H1 (cell line): ENCODE measurements around the gene CNFN. TPM values are rescaled to one million over a fixed set of nuclear protein-coding genes. Genes with fewer than 3 reads are reported as not detected.

Source experiments
- CTCF ChIA-PET: fragments of 300-600 bp; sonication (Branson Sonifier 250); formaldehyde crosslinking; loops from one replicate; lab custom pipeline; 2021; ENCODE audit not compliant: partially characterized antibody; lab: Charles Lee
- POLR2A ChIA-PET: fragments of 300-600 bp; sonication (Branson Sonifier 250); formaldehyde crosslinking; loops from one replicate; lab custom pipeline; 2021; ENCODE audit warnings: inconsistent platforms; ENCODE audit not compliant: partially characterized antibody; lab: Charles Lee
- DNase-seq, 2 experiments: peaks; one replicate each; pipeline versions ENCODE4 v3.0.0 to v3.0.0-alpha.2; 2010 to 2022; ENCODE audit warnings: low spot score in 2 of 2, low read depth in 1 of 2, mixed read lengths in 1 of 2
- FAIRE-seq: peaks from 2 replicates; lab custom pipeline; 2011; peaks lifted over from hg19 to GRCh38; lab: Jason Lieb, UNC
- H2AFZ ChIP-seq: 2 replicates; pipeline ENCODE4 v1.8.1; 2012; ENCODE audit warnings: low read length, inconsistent platforms
- H2AK5ac ChIP-seq: 2 replicates; pipeline ENCODE4 v1.6.1; 2013; ENCODE audit warnings: low read depth, low read length
- H2BK120ac ChIP-seq: replicated peaks from 2 replicates; pipeline ENCODE3; 2013; ENCODE audit warnings: low read depth, low read length, inconsistent platforms
- H2BK12ac ChIP-seq: 2 replicates; pipeline ENCODE4 v1.6.1; 2013; ENCODE audit warnings: low read depth, low read length
- H2BK15ac ChIP-seq: 2 replicates; pipeline ENCODE4 v1.6.1; 2013; ENCODE audit warnings: low read length
- H2BK20ac ChIP-seq: 2 replicates; pipeline ENCODE4 v1.6.1; 2013; ENCODE audit warnings: low read length
- H2BK5ac ChIP-seq: 2 replicates; pipeline ENCODE4 v1.6.1; 2013; ENCODE audit warnings: low read depth, low read length
- H3K14ac ChIP-seq: 2 replicates; pipeline ENCODE4 v1.6.1; 2013; ENCODE audit warnings: inconsistent platforms; ENCODE audit not compliant: insufficient read length
- H3K18ac ChIP-seq: 2 replicates; pipeline ENCODE4 v1.6.1; 2013; ENCODE audit warnings: low read length; ENCODE audit errors: extremely low read depth
- H3K23ac ChIP-seq: 2 replicates; pipeline ENCODE4 v1.6.1; 2013; ENCODE audit warnings: inconsistent platforms; ENCODE audit not compliant: insufficient read length
- H3K23me2 ChIP-seq: 2 replicates; pipeline ENCODE4 v1.6.1; 2013; ENCODE audit warnings: low read depth, low read length
- H3K27ac ChIP-seq: 2 replicates; pipeline ENCODE4 v1.6.1; 2011; ENCODE audit warnings: low read depth, low read length, inconsistent platforms
- H3K27me3 ChIP-seq, 4 experiments: replicated peaks in 1 of 4; 1 replicate in 1 of 4; 2 replicates in 3 of 4; pipeline versions ENCODE4 v1.6.1 to v1.8.1; 2011 to 2013; ENCODE audit warnings: low read length in 3 of 4, mild to moderate bottlenecking in 3 of 4, inconsistent platforms in 2 of 4, mixed read lengths in 2 of 4, moderate library complexity in 1 of 4; ENCODE audit not compliant: control insufficient read depth in 3 of 4, insufficient read depth in 3 of 4; ENCODE audit errors: extremely low read depth in 1 of 4
- H3K36me3 ChIP-seq, 4 experiments: 2 replicates each; pipeline versions ENCODE4 v1.6.1 to v1.8.1; 2011 to 2013; ENCODE audit warnings: mild to moderate bottlenecking in 4 of 4, low read length in 3 of 4, moderate library complexity in 2 of 4, control low read depth in 1 of 4, inconsistent platforms in 1 of 4; ENCODE audit not compliant: insufficient read depth in 4 of 4, control insufficient read depth in 2 of 4
- H3K4ac ChIP-seq: replicated peaks from 2 replicates; pipeline ENCODE3; 2013; ENCODE audit warnings: low read length, low read depth, mixed read lengths, inconsistent platforms; ENCODE audit not compliant: insufficient read length
- H3K4me1 ChIP-seq, 4 experiments: replicated peaks in 1 of 4; 1 replicate in 1 of 4; 2 replicates in 3 of 4; pipeline versions ENCODE4 v1.6.1 to v1.8.1; 2011 to 2013; ENCODE audit warnings: low read length in 3 of 4, inconsistent platforms in 2 of 4, mixed read lengths in 1 of 4; ENCODE audit not compliant: insufficient read depth in 4 of 4, control insufficient read depth in 3 of 4
- H3K4me2 ChIP-seq, 2 experiments: 2 replicates each; pipeline versions ENCODE4 v1.6.1 to v1.8.1; 2011 to 2013; ENCODE audit warnings: low read depth in 2 of 2, low read length in 2 of 2, control low read depth in 1 of 2, inconsistent platforms in 1 of 2, mild to moderate bottlenecking in 1 of 2; ENCODE audit not compliant: insufficient read depth in 1 of 2
- H3K4me3 ChIP-seq, 4 experiments: fragments of 200-600, 300-600 bp in 1 of 4; sonication (generic), shearing (Covaris generic), sonication (Bioruptor Twin) in 1 of 4; 2 replicates each; pipeline versions ENCODE4 v1.5.1 to v1.8.1; 2011 to 2016; ENCODE audit warnings: low read length in 4 of 4, low read depth in 3 of 4, control low read depth in 2 of 4, inconsistent platforms in 2 of 4, mild to moderate bottlenecking in 2 of 4, mixed read lengths in 1 of 4, moderate library complexity in 1 of 4; ENCODE audit not compliant: insufficient read depth in 2 of 4; ENCODE audit errors: extremely low read depth in 1 of 4
- H3K56ac ChIP-seq: replicated peaks from 2 replicates; pipeline ENCODE3; 2013; ENCODE audit warnings: low read depth, mild to moderate bottlenecking, mixed read lengths, low read length, inconsistent platforms; ENCODE audit not compliant: insufficient read length
- H3K79me1 ChIP-seq: 2 replicates; pipeline ENCODE4 v1.6.1; 2013; ENCODE audit warnings: low read depth, low read length, control low read depth
- H3K79me2 ChIP-seq, 2 experiments: 2 replicates each; pipeline versions ENCODE4 v1.6.1 to v1.8.1; 2012 to 2013; ENCODE audit warnings: low read length in 2 of 2, mild to moderate bottlenecking in 2 of 2, inconsistent platforms in 1 of 2; ENCODE audit not compliant: insufficient read depth in 2 of 2, control insufficient read depth in 1 of 2
- H3K9ac ChIP-seq, 4 experiments: replicated peaks in 1 of 4; 1 replicate in 1 of 4; 2 replicates in 3 of 4; pipeline versions ENCODE4 v1.6.1 to v1.8.1; 2011 to 2013; ENCODE audit warnings: low read depth in 3 of 4, low read length in 3 of 4, control low read depth in 2 of 4, mild to moderate bottlenecking in 2 of 4, moderate library complexity in 2 of 4, inconsistent platforms in 1 of 4; ENCODE audit errors: extremely low read depth in 1 of 4
- H3K9me3 ChIP-seq, 2 experiments: 2 replicates each; pipeline versions ENCODE4 v1.6.1 to v1.8.1; 2012 to 2013; ENCODE audit warnings: mild to moderate bottlenecking in 2 of 2, moderate library complexity in 2 of 2, control low read depth in 1 of 2, inconsistent platforms in 1 of 2, low read depth in 1 of 2, low read length in 1 of 2, mixed read lengths in 1 of 2; ENCODE audit not compliant: insufficient read depth in 2 of 2
- H4K20me1 ChIP-seq, 2 experiments: replicated peaks in 1 of 2; 2 replicates each; pipeline versions ENCODE3 to v1.8.1; 2011 to 2013; ENCODE audit warnings: inconsistent platforms in 2 of 2, low read length in 2 of 2, mild to moderate bottlenecking in 1 of 2; ENCODE audit not compliant: insufficient read depth in 2 of 2, control insufficient read depth in 1 of 2
- H4K5ac ChIP-seq: 2 replicates; pipeline ENCODE4 v1.6.1; 2013; ENCODE audit warnings: low read length, low read depth, mixed read lengths, inconsistent platforms; ENCODE audit not compliant: insufficient read length
- H4K8ac ChIP-seq: 2 replicates; pipeline ENCODE4 v1.8.0; 2013; ENCODE audit warnings: mild to moderate bottlenecking, moderate library complexity, low read length, inconsistent platforms; ENCODE audit not compliant: insufficient read depth; ENCODE audit errors: extremely low read depth
- H4K91ac ChIP-seq: replicated peaks from 2 replicates; pipeline ENCODE3; 2013; ENCODE audit warnings: low read length, mixed read lengths, inconsistent platforms; ENCODE audit not compliant: insufficient read length
- CEBPB ChIP-seq: IDR thresholded peaks from 2 replicates; pipeline ENCODE4 v1.6.1; 2012; ENCODE audit warnings: low read depth, low read length
- CHD2 ChIP-seq: IDR thresholded peaks from 2 replicates; pipeline ENCODE4 v1.6.1; 2012; ENCODE audit warnings: low read length, improper control_type of control experiment
- CREB1 ChIP-seq: IDR thresholded peaks from 2 replicates; pipeline ENCODE4 v1.6.1; 2012; ENCODE audit warnings: inconsistent platforms
- EP300 ChIP-seq, 2 experiments: IDR thresholded peaks; 1 replicate in 1 of 2; 2 replicates in 1 of 2; pipeline ENCODE4 v1.6.1; 2011 to 2012; ENCODE audit warnings: low read depth in 2 of 2, low read length in 2 of 2, mild to moderate bottlenecking in 2 of 2, borderline replicate concordance in 1 of 2, inconsistent platforms in 1 of 2, moderate library complexity in 1 of 2
- HDAC6 ChIP-seq: IDR thresholded peaks from one replicate; pipeline ENCODE4 v1.7.1; 2012; ENCODE audit warnings: low read depth, mild to moderate bottlenecking, inconsistent platforms, low read length, moderate library complexity
- KDM5A ChIP-seq: fragments of 200-600 bp; IDR thresholded peaks from 2 replicates; pipeline ENCODE4 v1.7.1; 2012; ENCODE audit warnings: mild to moderate bottlenecking, low read length, inconsistent platforms, mixed read lengths
- NANOG ChIP-seq: IDR thresholded peaks from 2 replicates; pipeline ENCODE4 v1.6.1; 2011; ENCODE audit warnings: low read length, low read depth, mild to moderate bottlenecking, inconsistent platforms; ENCODE audit not compliant: insufficient read depth, poor library complexity, severe bottlenecking
- RAD21 ChIP-seq, 2 experiments: IDR thresholded peaks in 1 of 2; conservative IDR thresholded peaks in 1 of 2; 2 replicates each; pipeline ENCODE4 v1.6.1; 2011; ENCODE audit warnings: low read depth in 2 of 2, low read length in 2 of 2, improper control_type of control experiment in 1 of 2, inconsistent platforms in 1 of 2, mild to moderate bottlenecking in 1 of 2, moderate library complexity in 1 of 2
- RFX5 ChIP-seq: IDR thresholded peaks from 2 replicates; pipeline ENCODE4 v1.6.1; 2011; ENCODE audit warnings: low read depth, low read length, improper control_type of control experiment, borderline replicate concordance
- SIRT6 ChIP-seq: IDR thresholded peaks from one replicate; pipeline ENCODE4 v1.7.1; 2012; ENCODE audit warnings: low read length, inconsistent platforms
- SP1 ChIP-seq: IDR thresholded peaks from 2 replicates; pipeline ENCODE4 v1.6.1; 2011; ENCODE audit warnings: low read depth, low read length
- SP2 ChIP-seq: IDR thresholded peaks from 2 replicates; pipeline ENCODE4 v1.6.1; 2012; ENCODE audit warnings: mild to moderate bottlenecking, low read length, inconsistent platforms
- SRF ChIP-seq: IDR thresholded peaks from 2 replicates; pipeline ENCODE4 v1.6.1; 2011; ENCODE audit warnings: mild to moderate bottlenecking, low read depth, low read length, moderate library complexity
- whole genome bisulfite sequencing, 2 experiments: shearing (Covaris generic) in 1 of 2; methylation state at CpG; one replicate each; pipeline versions ENCODE4 v1.1.6 to v1.1.7; 2013 to 2015; ENCODE audit warnings: low lambda C conversion rate in 2 of 2, mixed read lengths in 2 of 2, inconsistent platforms in 1 of 2, low coverage in 1 of 2, missing lambda C conversion rate in 1 of 2; ENCODE audit not compliant: insufficient replicate concordance in 2 of 2, insufficient coverage in 1 of 2, insufficient read length in 1 of 2; ENCODE audit errors: extremely low coverage in 1 of 2, missing lambda C conversion rate in 1 of 2; 5-methylcytosine and 5-hydroxymethylcytosine counted together
- polyA plus RNA-seq, 7 experiments: library from polyadenylated mRNA; depleted of rRNA in 3 of 7; stranded (reverse) in 5 of 7; unstranded in 2 of 7; fragments of >200 nt in 5 of 7; fragments of 200-250 nt in 2 of 7; gene quantifications; 1 replicate in 5 of 7; 2 replicates in 1 of 7; 4 replicates in 1 of 7; pipeline versions ENCODE4 v1.2.1 to v1.2.3, GENCODE V29; 2011 to 2013; ENCODE audit warnings: missing spikeins in 2 of 7, mixed read lengths in 2 of 7
- total RNA-seq: library from RNA; stranded (reverse); fragmentation: NEBNext Ultra II Directional; extraction: Animal tissue kit (Norgen Biotek cat#: 25700); gene quantifications from 2 replicates; pipeline ENCODE4 v1.2.1, GENCODE V29; 2021

The CNFN gene
- total and polyA plus RNA-seq, 2 of the 8 experiments (the other 6 are each of a cell fraction or from before 2014, with no cell fraction given): 8.9 to 31.5 TPM

DNA sequence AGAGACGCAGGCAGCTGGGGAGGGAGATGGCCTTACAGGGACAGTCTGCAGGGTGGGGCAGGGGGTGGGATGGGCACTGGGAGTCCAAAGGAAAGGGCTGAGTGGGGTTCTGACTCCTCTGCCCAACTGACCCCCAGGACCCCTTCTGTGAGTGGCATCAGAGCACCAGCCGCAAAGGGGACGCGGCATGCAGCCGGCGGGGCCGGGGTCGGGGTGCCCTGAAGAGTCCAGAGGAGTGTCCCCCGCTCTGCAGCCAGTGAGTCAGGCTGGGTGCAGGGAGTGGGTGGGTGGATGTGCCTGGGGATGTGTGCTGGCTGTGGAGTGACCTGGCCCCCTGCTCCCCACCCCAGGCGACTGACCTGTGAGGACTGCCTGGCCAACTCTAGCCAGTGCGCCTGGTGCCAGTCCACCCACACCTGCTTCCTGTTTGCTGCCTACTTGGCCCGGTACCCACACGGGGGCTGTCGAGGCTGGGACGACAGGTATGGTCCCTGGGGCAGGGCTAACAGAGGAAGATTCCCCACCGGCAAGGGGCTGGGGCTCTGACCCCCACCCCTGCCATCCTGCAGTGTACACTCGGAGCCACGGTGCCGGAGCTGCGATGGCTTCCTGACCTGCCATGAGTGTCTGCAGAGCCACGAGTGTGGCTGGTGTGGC lies 38.9 kb downstream of the CNFN start:
- H3K14ac ChIP-seq: no peak overlapping the region
- no peak overlapping the region for H2BK20ac ChIP-seq
- CTCF ChIA-PET: no interaction called here
- H3K36me3 ChIP-seq: peaks cover 0 to 6% (median 2%) of the 10 kb centered on the region in 4 experiments; a peak in 2 of 8 replicates
- H2AFZ ChIP-seq: no peak overlapping the region
- DNase-seq (no peak), FAIRE-seq (no peak)
- WGBS, 2 experiments: 91% methylated on average over 18 of the region's 21 CpGs; no CpG with 5 or more reads in 1 of the 2 experiments
- no peak overlapping the region for H3K23ac ChIP-seq
- H3K79me2 ChIP-seq: no peaks in the 10 kb centered on the region
- no peak overlapping the region for H3K4me2 ChIP-seq
- H2BK15ac ChIP-seq: no peak overlapping the region
- no peaks in the 10 kb centered on the region for H3K4me1 ChIP-seq
- no peaks in the 10 kb centered on the region for H3K9me3 ChIP-seq
- no peak overlapping the region; the same call in 1 of the 2 replicates for H4K8ac ChIP-seq
- H2AK5ac ChIP-seq: no peak overlapping the region
- no peaks in the 10 kb centered on the region for H3K79me1 ChIP-seq
- no peak overlapping the region for H3K9ac ChIP-seq
- H2BK120ac ChIP-seq: no peak overlapping the region
- no peak overlapping the region for H4K91ac ChIP-seq
- no peak overlapping the region for H3K56ac ChIP-seq
- no peak overlapping the region for H3K4me3 ChIP-seq
- no peak overlapping the region for H3K4ac ChIP-seq
- peaks cover 1 to 2% of the 10 kb centered on the region in 2 experiments for H4K20me1 ChIP-seq
- H3K27ac ChIP-seq: no peak overlapping the region
- no peak overlapping the region for H3K18ac ChIP-seq
- POLR2A ChIA-PET: interaction anchor here (1.0 to 1.3 kb wide), 2 partner anchors 19 to 27 kb away, joined by 3 to 4 read pairs; no protein-coding TSS in a partner anchor
- H2BK5ac ChIP-seq: no peak overlapping the region
- no peaks in the 10 kb centered on the region for H3K27me3 ChIP-seq
- H2BK12ac ChIP-seq: no peak overlapping the region
- no peak overlapping the region for H4K5ac ChIP-seq
- H3K23me2 ChIP-seq: no peaks in the 10 kb centered on the region
- no peak for TF ChIP-seq CHD2
- TF ChIP-seq SP1: no peak
- no peak for TF ChIP-seq RFX5
- no peak for TF ChIP-seq SIRT6
- no peak for TF ChIP-seq CEBPB
- TF ChIP-seq HDAC6: no peak
- TF ChIP-seq SP2: no peak
- TF ChIP-seq NANOG: no peak
- TF ChIP-seq SRF: no peak
- TF ChIP-seq RAD21 (IDR thresholded peaks at IDR 0.05 in 1 of 2, conservative IDR thresholded peaks at IDR 0.05 in 1 of 2; ENCODE audit: low read depth in 2 of 2, low read length in 2 of 2): no peak
- TF ChIP-seq KDM5A: no peak
- TF ChIP-seq EP300 (IDR thresholded peaks at IDR 0.05; ENCODE audit: borderline replicate concordance in 1 of 2, low read depth in 2 of 2, low read length in 2 of 2): no peak
- TF ChIP-seq CREB1: no peak
